SK-N-SH (cell line): ENCODE measurements around the gene MAGEA1.

Experiments used
- FOXM1 ChIP-seq: IDR thresholded peaks from 2 replicates; pipeline ENCODE4 v1.4.0; 2012; ENCODE audit warnings: low read depth, mild to moderate bottlenecking
- RFX5 ChIP-seq: IDR thresholded peaks from 2 replicates; pipeline ENCODE4 v1.6.1; 2012; ENCODE audit warnings: mild to moderate bottlenecking, improper control_type of control experiment, low read length
- SMC3 ChIP-seq: IDR thresholded peaks from 2 replicates; pipeline ENCODE4 v1.6.1; 2012; ENCODE audit warnings: low read depth, low read length, improper control_type of control experiment
- TF ChIP-seq, protein P1 (sequence below): fragments of 200-600 bp; sonication (generic); IDR thresholded peaks from 2 replicates; pipeline ENCODE4 v1.6.1; 2017; ENCODE audit warnings: antibody characterized with exemption, mild to moderate bottlenecking, moderate library complexity
- TF ChIP-seq, protein P2 (sequence below): IDR thresholded peaks from 2 replicates; pipeline ENCODE4 v1.6.1; 2012; ENCODE audit warnings: mild to moderate bottlenecking, low read depth, low read length, moderate library complexity
- TF ChIP-seq, protein P3 (sequence below): IDR thresholded peaks from 2 replicates; pipeline ENCODE4 v1.4.0; 2012; ENCODE audit warnings: low read depth, borderline replicate concordance

DNA sequence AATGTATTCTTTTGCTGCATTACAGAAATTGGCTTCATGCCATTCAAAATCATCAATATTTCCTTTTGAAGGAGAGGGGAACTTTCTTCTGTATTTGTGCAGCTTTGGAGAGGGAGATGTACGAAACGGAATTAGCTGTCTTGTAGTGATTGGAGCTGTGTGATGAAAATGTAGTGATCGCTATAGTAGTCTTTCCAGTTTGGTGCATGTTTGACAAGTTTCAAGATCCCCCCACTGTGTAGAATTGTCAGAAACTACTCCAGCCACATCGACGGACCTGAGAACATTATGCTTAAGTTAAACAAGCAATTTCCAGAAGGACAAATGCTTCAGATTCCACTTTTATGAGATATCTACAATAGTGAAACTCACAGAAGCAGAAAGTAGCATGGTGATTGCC, 21.6 kb upstream of the MAGEA1 start:
- TF ChIP-seq, protein P1, sequence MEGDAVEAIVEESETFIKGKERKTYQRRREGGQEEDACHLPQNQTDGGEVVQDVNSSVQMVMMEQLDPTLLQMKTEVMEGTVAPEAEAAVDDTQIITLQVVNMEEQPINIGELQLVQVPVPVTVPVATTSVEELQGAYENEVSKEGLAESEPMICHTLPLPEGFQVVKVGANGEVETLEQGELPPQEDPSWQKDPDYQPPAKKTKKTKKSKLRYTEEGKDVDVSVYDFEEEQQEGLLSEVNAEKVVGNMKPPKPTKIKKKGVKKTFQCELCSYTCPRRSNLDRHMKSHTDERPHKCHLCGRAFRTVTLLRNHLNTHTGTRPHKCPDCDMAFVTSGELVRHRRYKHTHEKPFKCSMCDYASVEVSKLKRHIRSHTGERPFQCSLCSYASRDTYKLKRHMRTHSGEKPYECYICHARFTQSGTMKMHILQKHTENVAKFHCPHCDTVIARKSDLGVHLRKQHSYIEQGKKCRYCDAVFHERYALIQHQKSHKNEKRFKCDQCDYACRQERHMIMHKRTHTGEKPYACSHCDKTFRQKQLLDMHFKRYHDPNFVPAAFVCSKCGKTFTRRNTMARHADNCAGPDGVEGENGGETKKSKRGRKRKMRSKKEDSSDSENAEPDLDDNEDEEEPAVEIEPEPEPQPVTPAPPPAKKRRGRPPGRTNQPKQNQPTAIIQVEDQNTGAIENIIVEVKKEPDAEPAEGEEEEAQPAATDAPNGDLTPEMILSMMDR: no peak
- TF ChIP-seq, protein P2, sequence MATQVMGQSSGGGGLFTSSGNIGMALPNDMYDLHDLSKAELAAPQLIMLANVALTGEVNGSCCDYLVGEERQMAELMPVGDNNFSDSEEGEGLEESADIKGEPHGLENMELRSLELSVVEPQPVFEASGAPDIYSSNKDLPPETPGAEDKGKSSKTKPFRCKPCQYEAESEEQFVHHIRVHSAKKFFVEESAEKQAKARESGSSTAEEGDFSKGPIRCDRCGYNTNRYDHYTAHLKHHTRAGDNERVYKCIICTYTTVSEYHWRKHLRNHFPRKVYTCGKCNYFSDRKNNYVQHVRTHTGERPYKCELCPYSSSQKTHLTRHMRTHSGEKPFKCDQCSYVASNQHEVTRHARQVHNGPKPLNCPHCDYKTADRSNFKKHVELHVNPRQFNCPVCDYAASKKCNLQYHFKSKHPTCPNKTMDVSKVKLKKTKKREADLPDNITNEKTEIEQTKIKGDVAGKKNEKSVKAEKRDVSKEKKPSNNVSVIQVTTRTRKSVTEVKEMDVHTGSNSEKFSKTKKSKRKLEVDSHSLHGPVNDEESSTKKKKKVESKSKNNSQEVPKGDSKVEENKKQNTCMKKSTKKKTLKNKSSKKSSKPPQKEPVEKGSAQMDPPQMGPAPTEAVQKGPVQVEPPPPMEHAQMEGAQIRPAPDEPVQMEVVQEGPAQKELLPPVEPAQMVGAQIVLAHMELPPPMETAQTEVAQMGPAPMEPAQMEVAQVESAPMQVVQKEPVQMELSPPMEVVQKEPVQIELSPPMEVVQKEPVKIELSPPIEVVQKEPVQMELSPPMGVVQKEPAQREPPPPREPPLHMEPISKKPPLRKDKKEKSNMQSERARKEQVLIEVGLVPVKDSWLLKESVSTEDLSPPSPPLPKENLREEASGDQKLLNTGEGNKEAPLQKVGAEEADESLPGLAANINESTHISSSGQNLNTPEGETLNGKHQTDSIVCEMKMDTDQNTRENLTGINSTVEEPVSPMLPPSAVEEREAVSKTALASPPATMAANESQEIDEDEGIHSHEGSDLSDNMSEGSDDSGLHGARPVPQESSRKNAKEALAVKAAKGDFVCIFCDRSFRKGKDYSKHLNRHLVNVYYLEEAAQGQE: no peak
- no peak for TF ChIP-seq FOXM1
- TF ChIP-seq, protein P3, sequence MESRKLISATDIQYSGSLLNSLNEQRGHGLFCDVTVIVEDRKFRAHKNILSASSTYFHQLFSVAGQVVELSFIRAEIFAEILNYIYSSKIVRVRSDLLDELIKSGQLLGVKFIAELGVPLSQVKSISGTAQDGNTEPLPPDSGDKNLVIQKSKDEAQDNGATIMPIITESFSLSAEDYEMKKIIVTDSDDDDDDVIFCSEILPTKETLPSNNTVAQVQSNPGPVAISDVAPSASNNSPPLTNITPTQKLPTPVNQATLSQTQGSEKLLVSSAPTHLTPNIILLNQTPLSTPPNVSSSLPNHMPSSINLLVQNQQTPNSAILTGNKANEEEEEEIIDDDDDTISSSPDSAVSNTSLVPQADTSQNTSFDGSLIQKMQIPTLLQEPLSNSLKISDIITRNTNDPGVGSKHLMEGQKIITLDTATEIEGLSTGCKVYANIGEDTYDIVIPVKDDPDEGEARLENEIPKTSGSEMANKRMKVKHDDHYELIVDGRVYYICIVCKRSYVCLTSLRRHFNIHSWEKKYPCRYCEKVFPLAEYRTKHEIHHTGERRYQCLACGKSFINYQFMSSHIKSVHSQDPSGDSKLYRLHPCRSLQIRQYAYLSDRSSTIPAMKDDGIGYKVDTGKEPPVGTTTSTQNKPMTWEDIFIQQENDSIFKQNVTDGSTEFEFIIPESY: no peak
- TF ChIP-seq SMC3: no peak
- no peak for TF ChIP-seq RFX5
